ENCODE measurements around the gene SESN3.

DNA sequence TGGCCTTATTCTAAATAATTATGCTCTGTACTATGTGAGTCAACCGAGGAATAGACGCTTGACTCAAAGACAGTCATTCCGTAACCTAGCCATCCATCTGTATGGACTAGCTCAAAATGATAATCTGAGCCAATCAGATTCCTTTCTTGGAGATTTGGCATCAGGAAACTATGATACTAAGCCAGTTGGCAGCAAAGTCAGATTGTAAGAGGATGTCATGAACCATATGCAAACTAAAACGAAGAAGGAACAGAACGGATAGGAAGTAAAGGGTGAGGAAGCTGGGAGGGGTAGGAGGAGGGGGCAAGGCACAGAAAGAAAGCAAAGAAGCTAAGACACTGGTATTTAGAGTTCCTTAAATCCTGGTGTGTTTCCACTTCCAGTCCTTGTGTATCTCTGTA lies 10.7 kb upstream of the SESN3 start:
- TF ChIP-seq, protein P1, sequence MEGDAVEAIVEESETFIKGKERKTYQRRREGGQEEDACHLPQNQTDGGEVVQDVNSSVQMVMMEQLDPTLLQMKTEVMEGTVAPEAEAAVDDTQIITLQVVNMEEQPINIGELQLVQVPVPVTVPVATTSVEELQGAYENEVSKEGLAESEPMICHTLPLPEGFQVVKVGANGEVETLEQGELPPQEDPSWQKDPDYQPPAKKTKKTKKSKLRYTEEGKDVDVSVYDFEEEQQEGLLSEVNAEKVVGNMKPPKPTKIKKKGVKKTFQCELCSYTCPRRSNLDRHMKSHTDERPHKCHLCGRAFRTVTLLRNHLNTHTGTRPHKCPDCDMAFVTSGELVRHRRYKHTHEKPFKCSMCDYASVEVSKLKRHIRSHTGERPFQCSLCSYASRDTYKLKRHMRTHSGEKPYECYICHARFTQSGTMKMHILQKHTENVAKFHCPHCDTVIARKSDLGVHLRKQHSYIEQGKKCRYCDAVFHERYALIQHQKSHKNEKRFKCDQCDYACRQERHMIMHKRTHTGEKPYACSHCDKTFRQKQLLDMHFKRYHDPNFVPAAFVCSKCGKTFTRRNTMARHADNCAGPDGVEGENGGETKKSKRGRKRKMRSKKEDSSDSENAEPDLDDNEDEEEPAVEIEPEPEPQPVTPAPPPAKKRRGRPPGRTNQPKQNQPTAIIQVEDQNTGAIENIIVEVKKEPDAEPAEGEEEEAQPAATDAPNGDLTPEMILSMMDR (IDR thresholded peaks at IDR 0.05), result no peak
- TF ChIP-seq POLR2A (IDR thresholded peaks at IDR 0.05), result no peak

Data from right lobe of liver (tissue), 4 donors.